ENCODE results near the gene STK38L. TPM values are rescaled to one million over a fixed set of nuclear protein-coding genes. Genes with fewer than 3 reads are reported as not detected.

Gene STK38L
- total and polyA plus RNA-seq, 10 of the 15 experiments (the other 5 are each of a cell fraction or from before 2014, with no cell fraction given): 43.0 to 154 (median 115) TPM

DNA sequence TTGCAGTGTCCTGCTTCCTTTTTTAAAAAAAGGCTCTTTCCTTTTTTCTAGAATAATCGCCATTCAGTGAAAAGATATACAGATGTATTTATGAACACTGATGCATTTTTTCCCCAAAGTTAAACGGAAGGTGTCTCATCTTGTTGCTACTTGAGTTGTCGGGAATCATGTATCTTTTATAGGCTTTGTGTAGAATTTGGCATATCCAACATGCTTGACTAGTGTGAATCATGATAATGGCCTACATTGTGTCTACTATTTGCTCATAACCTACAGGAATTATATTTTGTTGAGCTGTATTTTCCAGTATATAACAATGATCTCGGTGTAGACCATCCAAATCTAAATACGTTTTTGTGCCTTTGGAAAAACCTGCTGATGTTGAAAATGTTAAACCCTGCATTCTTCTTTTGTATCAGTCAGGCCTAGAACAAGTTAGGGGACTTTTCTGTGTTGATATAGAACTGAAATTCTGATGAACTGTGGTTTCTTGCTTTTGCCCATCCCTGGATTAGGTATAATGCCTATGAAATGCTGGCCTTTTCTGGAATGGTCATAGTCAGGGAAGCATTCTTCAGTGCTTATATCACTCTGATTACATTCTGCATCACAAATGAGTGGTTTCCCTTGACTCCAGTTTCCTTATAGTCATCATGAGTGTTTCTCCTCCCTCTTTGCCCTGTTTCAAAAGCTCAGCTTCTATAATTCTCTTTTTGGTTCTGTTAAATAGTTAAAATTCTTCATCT, 99.3 kb downstream of the STK38L start:
- BruUV-seq (replicated peaks): no TSS peak
- Histone ChIP-seq H2AFZ (ENCODE audit: control insufficient read depth, low read depth, low read length) (no peak overlapping the region), H3K27ac (ENCODE audit: control insufficient read depth, insufficient read depth) (no peak overlapping the region), H3K4me2 (ENCODE audit: control insufficient read depth, insufficient read depth) (0 out of 2 replicates have a peak overlapping the region, but pooled peaks have one; percentile 13), H3K4me3 (no peak overlapping the region), H3K27me3 (replicated peaks in 1 of 2; ENCODE audit: control insufficient read depth in 2 of 2, insufficient read depth in 2 of 2, low read length in 1 of 2) (no peaks in the 10 kb centered on the region), H4K20me1 (ENCODE audit: control insufficient read depth, insufficient read depth) (no peaks in the 10 kb centered on the region), H3K9ac (ENCODE audit: control insufficient read depth, insufficient read depth, low read length) (no peak overlapping the region), H3K36me3 (ENCODE audit: control insufficient read depth in 2 of 2, insufficient read depth in 2 of 2, low read length in 1 of 2) (0 out of 4 replicates have a peak, but pooled peaks cover 0 to 2% of the 10 kb centered on the region in 2 experiments), H3K4me1 (ENCODE audit: control insufficient read depth, insufficient read depth, low read length) (peaks cover 10% of the 10 kb centered on the region), H3K79me2 (ENCODE audit: control insufficient read depth, insufficient read depth, low read length) (peaks cover 95% of the 10 kb centered on the region), H3K9me3 (replicated peaks; ENCODE audit: control insufficient read depth, insufficient read depth, low read length) (no peaks in the 10 kb centered on the region)
- ATAC-seq: peak; percentile 29
- CTCF ChIA-PET: interaction anchor here (2.2 kb wide), 1 partner anchor 8 kb away, joined by 5 read pairs; no protein-coding TSS in a partner anchor
- SMC1A ChIA-PET (ENCODE audit: uncharacterized antibody, unreplicated experiment): interaction anchor here (1.0 to 2.4 kb wide), 3 partner anchors 10 to 18 kb away, joined by 3 to 10 read pairs (median 3); partner anchors contain the start of gene BMAL2
- WGBS (ENCODE audit: insufficient coverage, insufficient replicate concordance, low lambda C conversion rate, missing lambda C conversion rate): 64% methylated on average over 5 of the region's 5 CpGs
- FAIRE-seq: peak; percentile 49
- RAD21 ChIA-PET (ENCODE audit: unreplicated experiment): interaction anchor here (2.1 kb wide), 1 partner anchor 9 kb away, joined by 5 read pairs; no protein-coding TSS in a partner anchor
- intact Hi-C loops (cut with micrococcal nuclease; ENCODE audit: unreplicated experiment): no loop called here
- no peak for DNase-seq (ENCODE audit: low read depth, low spot score)
- in situ Hi-C loops (cut with MboI): no loop called here
- POLR2A ChIA-PET: interaction anchor here (0.7 to 2.7 kb wide), 3 partner anchors 11 to 49 kb away, joined by 4 to 12 read pairs (median 4); partner anchors contain the start of gene BMAL2
- TF ChIP-seq, protein P1, sequence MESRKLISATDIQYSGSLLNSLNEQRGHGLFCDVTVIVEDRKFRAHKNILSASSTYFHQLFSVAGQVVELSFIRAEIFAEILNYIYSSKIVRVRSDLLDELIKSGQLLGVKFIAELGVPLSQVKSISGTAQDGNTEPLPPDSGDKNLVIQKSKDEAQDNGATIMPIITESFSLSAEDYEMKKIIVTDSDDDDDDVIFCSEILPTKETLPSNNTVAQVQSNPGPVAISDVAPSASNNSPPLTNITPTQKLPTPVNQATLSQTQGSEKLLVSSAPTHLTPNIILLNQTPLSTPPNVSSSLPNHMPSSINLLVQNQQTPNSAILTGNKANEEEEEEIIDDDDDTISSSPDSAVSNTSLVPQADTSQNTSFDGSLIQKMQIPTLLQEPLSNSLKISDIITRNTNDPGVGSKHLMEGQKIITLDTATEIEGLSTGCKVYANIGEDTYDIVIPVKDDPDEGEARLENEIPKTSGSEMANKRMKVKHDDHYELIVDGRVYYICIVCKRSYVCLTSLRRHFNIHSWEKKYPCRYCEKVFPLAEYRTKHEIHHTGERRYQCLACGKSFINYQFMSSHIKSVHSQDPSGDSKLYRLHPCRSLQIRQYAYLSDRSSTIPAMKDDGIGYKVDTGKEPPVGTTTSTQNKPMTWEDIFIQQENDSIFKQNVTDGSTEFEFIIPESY (IDR thresholded peaks at IDR 0.05): no peak

DNA sequence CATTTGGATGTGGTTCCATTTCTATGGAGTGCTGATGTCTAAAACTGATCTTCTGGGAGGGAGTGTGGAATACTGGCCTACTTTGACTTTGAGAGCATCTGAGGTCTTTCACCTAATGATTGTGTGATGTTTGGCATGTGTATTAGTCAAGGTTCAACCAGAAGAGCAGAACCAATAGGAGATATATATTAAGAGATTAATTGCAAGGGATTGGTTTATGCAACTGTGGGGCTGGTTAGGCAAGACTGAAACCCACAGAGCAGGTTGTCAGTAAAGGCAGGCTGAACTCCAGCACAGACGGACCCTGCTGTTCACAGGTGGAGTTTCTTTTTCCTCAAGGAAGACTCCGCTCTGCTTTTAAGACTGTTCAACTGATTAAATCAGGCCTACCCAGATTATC, 100.2 kb downstream of the STK38L start:
- H3K4me3 ChIP-seq: no peak overlapping the region
- DNase-seq (ENCODE audit: low read depth, low spot score) (no peak), FAIRE-seq (no peak), ATAC-seq (peak; percentile 62)
- no peaks in the 10 kb centered on the region for H3K27me3 ChIP-seq (replicated peaks in 1 of 2; ENCODE audit: control insufficient read depth in 2 of 2, insufficient read depth in 2 of 2, low read length in 1 of 2)
- 71% methylated on average over 2 of the region's 2 CpGs for WGBS (ENCODE audit: insufficient coverage, insufficient replicate concordance, low lambda C conversion rate, missing lambda C conversion rate)
- no peak for TF ChIP-seq NRF1 (conservative IDR thresholded peaks at IDR 0.05; ENCODE audit: low read depth, low read length)
- no peak for TF ChIP-seq TCF7 (IDR thresholded peaks at IDR 0.05; ENCODE audit: borderline replicate concordance)
- no peak for TF ChIP-seq ZNF622 (IDR thresholded peaks at IDR 0.05)
- TF ChIP-seq BHLHE40 (IDR thresholded peaks at IDR 0.05; ENCODE audit: borderline replicate concordance in 1 of 2, low read depth in 2 of 2, low read length in 1 of 2): no peak
- no peak for TF ChIP-seq CBFB (IDR thresholded peaks at IDR 0.05; ENCODE audit: low read depth)
- TF ChIP-seq CREB1 (IDR thresholded peaks at IDR 0.05; ENCODE audit: low read depth): no peak
- TF ChIP-seq, protein P2, sequence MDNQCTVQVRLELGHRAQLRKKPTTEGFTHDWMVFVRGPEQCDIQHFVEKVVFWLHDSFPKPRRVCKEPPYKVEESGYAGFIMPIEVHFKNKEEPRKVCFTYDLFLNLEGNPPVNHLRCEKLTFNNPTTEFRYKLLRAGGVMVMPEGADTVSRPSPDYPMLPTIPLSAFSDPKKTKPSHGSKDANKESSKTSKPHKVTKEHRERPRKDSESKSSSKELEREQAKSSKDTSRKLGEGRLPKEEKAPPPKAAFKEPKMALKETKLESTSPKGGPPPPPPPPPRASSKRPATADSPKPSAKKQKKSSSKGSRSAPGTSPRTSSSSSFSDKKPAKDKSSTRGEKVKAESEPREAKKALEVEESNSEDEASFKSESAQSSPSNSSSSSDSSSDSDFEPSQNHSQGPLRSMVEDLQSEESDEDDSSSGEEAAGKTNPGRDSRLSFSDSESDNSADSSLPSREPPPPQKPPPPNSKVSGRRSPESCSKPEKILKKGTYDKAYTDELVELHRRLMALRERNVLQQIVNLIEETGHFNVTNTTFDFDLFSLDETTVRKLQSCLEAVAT (IDR thresholded peaks at IDR 0.05): no peak
- TF ChIP-seq RBBP5 (conservative IDR thresholded peaks at IDR 0.05): no peak
- no peak for TF ChIP-seq SIX5 (IDR thresholded peaks at IDR 0.05; ENCODE audit: low read depth, low read length, severe bottlenecking)
- no peak for TF ChIP-seq CHD4 (IDR thresholded peaks at IDR 0.05)
- TF ChIP-seq NFXL1 (IDR thresholded peaks at IDR 0.05; ENCODE audit: borderline replicate concordance): no peak
- no peak for TF ChIP-seq ZNF384 (IDR thresholded peaks at IDR 0.05; ENCODE audit: borderline replicate concordance, low read depth, low read length)
- TF ChIP-seq NR2F1 (conservative IDR thresholded peaks at IDR 0.05): no peak
- CTCF ChIA-PET: interaction anchor here (1.0 to 1.8 kb wide), 4 partner anchors 8 to 328 kb away, joined by 3 to 6 read pairs (median 3); no protein-coding TSS in a partner anchor
- no peak overlapping the region for H2AFZ ChIP-seq (ENCODE audit: control insufficient read depth, low read depth, low read length)
- in situ Hi-C loops (cut with MboI): no loop called here
- no peaks in the 10 kb centered on the region for H3K9me3 ChIP-seq (replicated peaks; ENCODE audit: control insufficient read depth, insufficient read depth, low read length)
- H3K4me2 ChIP-seq (ENCODE audit: control insufficient read depth, insufficient read depth): no peak overlapping the region
- H3K27ac ChIP-seq (ENCODE audit: control insufficient read depth, insufficient read depth): no peak overlapping the region
- H3K79me2 ChIP-seq (ENCODE audit: control insufficient read depth, insufficient read depth, low read length): peaks cover 95% of the 10 kb centered on the region
- H3K36me3 ChIP-seq (ENCODE audit: control insufficient read depth in 2 of 2, insufficient read depth in 2 of 2, low read length in 1 of 2): 0 out of 4 replicates have a peak, but pooled peaks cover 0 to 2% of the 10 kb centered on the region in 2 experiments
- intact Hi-C loops (cut with micrococcal nuclease; ENCODE audit: unreplicated experiment): no loop called here
- POLR2A ChIA-PET: interaction anchor here (0.8 kb wide), 1 partner anchor 48 kb away, joined by 4 read pairs; no protein-coding TSS in a partner anchor
- RAD21 ChIA-PET (ENCODE audit: unreplicated experiment): no interaction called here
- no peaks in the 10 kb centered on the region for H4K20me1 ChIP-seq (ENCODE audit: control insufficient read depth, insufficient read depth)
- no peak overlapping the region for H3K9ac ChIP-seq (ENCODE audit: control insufficient read depth, insufficient read depth, low read length)
- H3K4me1 ChIP-seq (ENCODE audit: control insufficient read depth, insufficient read depth, low read length): peaks cover 10% of the 10 kb centered on the region
- SMC1A ChIA-PET (ENCODE audit: uncharacterized antibody, unreplicated experiment): interaction anchor here (1.1 kb wide), 1 partner anchor 37 kb away, joined by 4 read pairs; no protein-coding TSS in a partner anchor
- BruUV-seq (replicated peaks): no TSS peak

All from GM12878 (cell line).